Lower lobe of right lung (tissue), 2 donors: ENCODE results near the gene EYA4. TPM values are rescaled to one million over a fixed set of nuclear protein-coding genes. Genes with fewer than 3 reads are reported as not detected.

ENCODE experiments used
- ATAC-seq, 2 donors: fragments of 200-7000 bp; cut with Tn5 transposase; one replicate each; pipeline ENCODE4 v1.9.1; 2020 to 2022; ENCODE audit warnings: mild to moderate bottlenecking in 2 of 2, moderate library complexity in 2 of 2
- DNase-seq: peaks from one replicate; pipeline ENCODE4 v3.0.0-alpha.2; 2020
- H3K27ac ChIP-seq: fragments of 200-600 bp; one replicate; pipeline ENCODE4 v1.8.0; 2022
- H3K27me3 ChIP-seq: fragments of 200-600 bp; one replicate; pipeline ENCODE4 v1.8.0; 2022; ENCODE audit warnings: low read depth
- H3K36me3 ChIP-seq: fragments of 200-600 bp; one replicate; pipeline ENCODE4 v1.8.0; 2022; ENCODE audit warnings: mild to moderate bottlenecking
- H3K4me1 ChIP-seq: fragments of 200-600 bp; one replicate; pipeline ENCODE4 v1.8.0; 2022
- H3K4me3 ChIP-seq: fragments of 200-600 bp; one replicate; pipeline ENCODE4 v1.8.0; 2022; ENCODE audit warnings: mild to moderate bottlenecking
- H3K9me3 ChIP-seq: fragments of 200-600 bp; one replicate; pipeline ENCODE4 v1.8.0; 2022
- CTCF ChIP-seq: fragments of 200-600 bp; IDR thresholded peaks from one replicate; pipeline ENCODE4 v1.8.0; 2022; ENCODE audit warnings: antibody characterized with exemption, mild to moderate bottlenecking
- intact Hi-C: fragments of 100-400 bp; cut with DNase I; formaldehyde crosslinking; loops from one replicate; pipeline ENCODE4 v1.11.0; 2022
- total RNA-seq: library from RNA; stranded (reverse); fragmentation: NEBNext Ultra II Directional; extraction: Animal tissue kit (Norgen Biotek cat#: 25700); gene quantifications from one replicate; pipeline ENCODE4 v1.2.1, GENCODE V29; 2021
- donor health status: DM: no; HTN: yes; CAD: no; lungs with severe emphysema.

EYA4 gene
- total RNA-seq, 1 donor from 2014 or later: 2.6 TPM

GRCh38 chr6:133410638-133411435 is 169.7 kb downstream of the EYA4 start:
- H3K36me3 ChIP-seq: no peaks in the 10 kb centered on the region
- H3K9me3 ChIP-seq: no peaks in the 10 kb centered on the region
- DNase-seq (no peak), ATAC-seq (no peak)
- no peak overlapping the region for H3K4me3 ChIP-seq
- H3K4me1 ChIP-seq: no peaks in the 10 kb centered on the region
- H3K27ac ChIP-seq: no peak overlapping the region
- no peak for TF ChIP-seq CTCF
- no peaks in the 10 kb centered on the region for H3K27me3 ChIP-seq
- intact Hi-C loops: no loop called here

GRCh38 chr6:133411757-133412156 is 170.6 kb downstream of the EYA4 start:
- Histone ChIP-seq H3K4me3 (no peak overlapping the region), H3K4me1 (no peaks in the 10 kb centered on the region), H3K27me3 (no peaks in the 10 kb centered on the region), H3K9me3 (no peaks in the 10 kb centered on the region), H3K36me3 (no peaks in the 10 kb centered on the region), H3K27ac (no peak overlapping the region)
- DNase-seq (no peak), ATAC-seq (no peak)
- TF ChIP-seq CTCF: no peak
- intact Hi-C loops: no loop called here

GRCh38 chr6:133415262-133415661 is 174.1 kb downstream of the EYA4 start:
- intact Hi-C loops: no loop called here
- no peaks in the 10 kb centered on the region for H3K9me3 ChIP-seq
- no peaks in the 10 kb centered on the region for H3K36me3 ChIP-seq
- no peak for TF ChIP-seq CTCF
- no peaks in the 10 kb centered on the region for H3K4me1 ChIP-seq
- no peak for DNase-seq
- no peaks in the 10 kb centered on the region for H3K27me3 ChIP-seq
- no peak for ATAC-seq
- no peak overlapping the region for H3K27ac ChIP-seq
- no peak overlapping the region for H3K4me3 ChIP-seq

GRCh38 chr6:133418108-133418507 is 177.0 kb downstream of the EYA4 start:
- intact Hi-C loops: no loop called here
- H3K9me3 ChIP-seq: no peaks in the 10 kb centered on the region
- H3K4me3 ChIP-seq: no peak overlapping the region
- H3K27ac ChIP-seq: no peak overlapping the region
- H3K27me3 ChIP-seq: no peaks in the 10 kb centered on the region
- ATAC-seq (no peak), DNase-seq (no peak)
- TF ChIP-seq CTCF: no peak
- no peaks in the 10 kb centered on the region for H3K36me3 ChIP-seq
- no peaks in the 10 kb centered on the region for H3K4me1 ChIP-seq

GRCh38 chr6:133423242-133423641 is 182.1 kb downstream of the EYA4 start:
- Histone ChIP-seq H3K27ac (no peak overlapping the region), H3K36me3 (no peaks in the 10 kb centered on the region), H3K4me3 (no peak overlapping the region), H3K27me3 (no peaks in the 10 kb centered on the region), H3K9me3 (no peaks in the 10 kb centered on the region), H3K4me1 (no peaks in the 10 kb centered on the region)
- ATAC-seq (no peak), DNase-seq (no peak)
- intact Hi-C loops: no loop called here
- TF ChIP-seq CTCF: no peak
